Activated B cell treated with CpG ODN at 0.5 μM for 24 hours (primary cell): ENCODE results near the gene MS4A12. TPM values are rescaled to one million over a fixed set of nuclear protein-coding genes. Genes with fewer than 3 reads are reported as not detected.
"Not testable (repeated sequence)": the region's sequence is repeated elsewhere in the genome, so short reads cannot be mapped to it uniquely, and the experiment has no call there.

ENCODE experiments used
- ATAC-seq: fragments of 200-7000 bp; cut with Tn5 transposase; one replicate; pipeline ENCODE4 v1.10.0; 2021; ENCODE audit warnings: low read depth, mild to moderate bottlenecking, moderate library complexity
- CTCF ChIA-PET: fragments of 350-600 bp; sonication (Branson Sonifier 250); formaldehyde crosslinking; loops from one replicate; lab custom pipeline; 2021; ENCODE audit warnings: antibody characterized with exemption; lab: Charles Lee
- POLR2A ChIA-PET: fragments of 350-600 bp; sonication (Branson Sonifier 250); formaldehyde crosslinking; loops from one replicate; lab custom pipeline; 2021; ENCODE audit warnings: antibody characterized with exemption; lab: Charles Lee
- DNase-seq: peaks from one replicate; pipeline ENCODE4 v3.0.0; 2022
- H3K27ac Mint-ChIP-seq: one replicate; pipeline ENCODE4 v1.8.0; 2020; ENCODE audit warnings: mixed read lengths
- H3K27me3 Mint-ChIP-seq: one replicate; pipeline ENCODE4 v1.8.0; 2021; ENCODE audit warnings: mixed read lengths
- H3K36me3 Mint-ChIP-seq: one replicate; pipeline ENCODE4 v1.8.0; 2021; ENCODE audit warnings: low read depth, mixed read lengths
- H3K4me1 Mint-ChIP-seq: one replicate; pipeline ENCODE4 v1.8.0; 2021; ENCODE audit warnings: mixed read lengths
- H3K4me3 Mint-ChIP-seq: one replicate; pipeline ENCODE4 v1.8.0; 2020; ENCODE audit warnings: mild to moderate bottlenecking, mixed read lengths
- H3K9me3 Mint-ChIP-seq: one replicate; pipeline ENCODE4 v1.8.0; 2020; ENCODE audit warnings: mixed read lengths
- CTCF ChIP-seq: fragments of 200-600 bp; IDR thresholded peaks from one replicate; pipeline ENCODE4 v1.8.0; 2022; ENCODE audit warnings: antibody characterized with exemption, mild to moderate bottlenecking
- intact Hi-C: fragments of 100-400 bp; cut with micrococcal nuclease; formaldehyde crosslinking; loops from one replicate; pipeline ENCODE4 v1.15.1; 2024
- total RNA-seq: library from RNA; stranded (reverse); gene quantifications from 2 replicates; pipeline ENCODE4 v1.2.3, GENCODE V29; 2022

The MS4A12 gene
- total RNA-seq, 1 donor from 2014 or later = not detected

GRCh38 chr11:60530454-60531100 is 38.0 kb downstream of the MS4A12 start:
- CTCF ChIA-PET = no interaction called here
- H3K36me3 Mint-ChIP-seq = no peaks in the 10 kb centered on the region
- intact Hi-C loops = no loop called here
- H3K9me3 Mint-ChIP-seq = no peaks in the 10 kb centered on the region
- DNase-seq (no peak), ATAC-seq (no peak)
- no peaks in the 10 kb centered on the region for H3K27me3 Mint-ChIP-seq
- no peak overlapping the region for H3K4me3 Mint-ChIP-seq
- no peak overlapping the region for H3K27ac Mint-ChIP-seq
- H3K4me1 Mint-ChIP-seq = peaks cover 14% of the 10 kb centered on the region
- TF ChIP-seq CTCF = no peak
- POLR2A ChIA-PET = no interaction called here

- H3K27me3 Mint-ChIP-seq, H3K4me3 Mint-ChIP-seq, H3K9me3 Mint-ChIP-seq, DNase-seq, CTCF ChIA-PET, H3K36me3 Mint-ChIP-seq, H3K27ac Mint-ChIP-seq, POLR2A ChIA-PET, ATAC-seq, intact Hi-C loops: not testable (repeated sequence)
- peaks cover 14% of the 10 kb centered on the region for H3K4me1 Mint-ChIP-seq
These were observed 39.8 kb downstream of the MS4A12 start for GRCh38 chr11:60532383-60532782.

- CTCF ChIA-PET, H3K27me3 Mint-ChIP-seq, H3K9me3 Mint-ChIP-seq, POLR2A ChIA-PET, DNase-seq, H3K36me3 Mint-ChIP-seq, H3K27ac Mint-ChIP-seq, intact Hi-C loops, H3K4me3 Mint-ChIP-seq, ATAC-seq, H3K4me1 Mint-ChIP-seq: not testable (repeated sequence)
These were observed 46.0 kb downstream of the MS4A12 start for GRCh38 chr11:60538627-60539026.

GRCh38 chr11:60544077-60544476 is 51.5 kb downstream of the MS4A12 start:
- intact Hi-C loops = no loop called here
- CTCF ChIA-PET = no interaction called here
- DNase-seq (no peak), ATAC-seq (no peak)
- H3K27me3 Mint-ChIP-seq = peaks cover 5% of the 10 kb centered on the region
- H3K4me1 Mint-ChIP-seq = no peaks in the 10 kb centered on the region
- no peak overlapping the region for H3K4me3 Mint-ChIP-seq
- H3K27ac Mint-ChIP-seq = no peak overlapping the region
- peaks cover 6% of the 10 kb centered on the region for H3K9me3 Mint-ChIP-seq
- POLR2A ChIA-PET = no interaction called here
- TF ChIP-seq CTCF = no peak
- peaks cover 2% of the 10 kb centered on the region for H3K36me3 Mint-ChIP-seq

Other genes with a start within 250 kb of the MS4A12 start
- not detected in 2 replicates for gene MS4A4E, start 249.6 kb upstream of the MS4A12 start, total RNA-seq
- 0.20 and 1.4 TPM in 2 replicates for gene MS4A4A, start 212.1 kb upstream of the MS4A12 start, total RNA-seq
- gene MS4A6E, start 165.5 kb upstream of the MS4A12 start, total RNA-seq = not detected in 2 replicates
- gene MS4A7, start 114.2 kb upstream of the MS4A12 start, total RNA-seq = 43.1 and 51.1 TPM in 2 replicates
- 4.6 and 4.9 TPM in 2 replicates for gene MS4A14, start 96.3 kb upstream of the MS4A12 start, total RNA-seq
- gene MS4A5, start 63.2 kb upstream of the MS4A12 start, total RNA-seq = not detected in 2 replicates
- gene MS4A1, start 36.9 kb upstream of the MS4A12 start, total RNA-seq = 1,910 and 2,024 TPM in 2 replicates
- not detected in 2 replicates for gene MS4A13, start 22.6 kb downstream of the MS4A12 start, total RNA-seq
- gene MS4A8, start 206.8 kb downstream of the MS4A12 start, total RNA-seq = not detected in 2 replicates
- not detected in 2 replicates for gene MS4A18, start 231.9 kb downstream of the MS4A12 start, total RNA-seq